HepG2 (cell line): ENCODE data around the gene P2RX1. TPM values are rescaled to one million over a fixed set of nuclear protein-coding genes. Genes with fewer than 3 reads are reported as not detected.
A peak's percentile ranks its signal among the peaks of the same experiment; 100 is the strongest.

Source experiments
- ATAC-seq: fragments of 200-7000 bp; cut with Tn5 transposase; 3 replicates; pipeline ENCODE4 v1.9.1; 2020; ENCODE audit warnings: mild to moderate bottlenecking, moderate library complexity
- BruUV-seq: library from RNA; stranded (reverse); fragments of 400-500 nt; replicated peaks from 2 replicates; lab custom pipeline; 2021; lab: Mats Ljungman, UMichigan
- CTCF ChIA-PET: fragments of 300-600 bp; formaldehyde crosslinking; extraction: SDS; loops from one replicate; lab custom pipeline; 2021; ENCODE audit warnings: low total read pairs, inconsistent platforms, low intra/inter-chr PET ratio; lab: Yijun Ruan, JAX
- POLR2A ChIA-PET: fragments of 350-600 bp; sonication (Branson Sonifier 250); formaldehyde crosslinking; loops from one replicate; lab custom pipeline; 2020; ENCODE audit warnings: antibody characterized with exemption, inconsistent platforms; lab: Yijun Ruan, JAX
- DNase-seq: peaks from one replicate; pipeline ENCODE4 v3.0.0-alpha.2; 2015; ENCODE audit warnings: low spot score
- FAIRE-seq: peaks from 3 replicates; lab custom pipeline; 2011; peaks lifted over from hg19 to GRCh38; lab: Jason Lieb, UNC
- H2AFZ ChIP-seq: one replicate; pipeline ENCODE4 v1.6.1; 2011; ENCODE audit warnings: low read length, inconsistent platforms
- H3K27ac ChIP-seq: fragments of 300-600 bp; 3 replicates; pipeline ENCODE4 v1.8.0; 2011; ENCODE audit warnings: mixed run types, mild to moderate bottlenecking, mixed read lengths, low read length, inconsistent platforms; ENCODE audit not compliant: insufficient read depth; ENCODE audit errors: extremely low read length
- H3K27me3 ChIP-seq, 2 experiments: fragments of 200-600 bp in 1 of 2; 2 replicates in 1 of 2; 3 replicates in 1 of 2; pipeline versions ENCODE4 v1.6.0 to v1.8.0; 2011; ENCODE audit warnings: low read length in 2 of 2, mild to moderate bottlenecking in 2 of 2, moderate library complexity in 2 of 2, inconsistent platforms in 1 of 2; ENCODE audit not compliant: insufficient read depth in 2 of 2, control insufficient read depth in 1 of 2
- H3K36me3 ChIP-seq, 2 experiments: fragments of 200-600 bp in 1 of 2; replicated peaks in 1 of 2; 2 replicates in 1 of 2; 3 replicates in 1 of 2; pipeline versions ENCODE4 v1.5.1 to v1.8.0; 2011; ENCODE audit warnings: low read length in 2 of 2, inconsistent platforms in 1 of 2; ENCODE audit not compliant: insufficient read depth in 2 of 2, control insufficient read depth in 1 of 2
- H3K4me1 ChIP-seq: 2 replicates; pipeline ENCODE4 v1.5.1; 2012; ENCODE audit warnings: low read length, inconsistent platforms; ENCODE audit not compliant: insufficient read depth
- H3K4me2 ChIP-seq: 2 replicates; pipeline ENCODE4 v1.6.0; 2011; ENCODE audit warnings: low read depth, low read length, inconsistent platforms
- H3K4me3 ChIP-seq, 3 experiments: fragments of 200-600 bp in 1 of 3; sonication (generic), shearing (Covaris generic) in 1 of 3; replicated peaks in 1 of 3; 2 replicates each; pipeline ENCODE4 v1.5.1; 2011 to 2016; ENCODE audit warnings: low read length in 3 of 3, inconsistent platforms in 2 of 3, low read depth in 2 of 3, mild to moderate bottlenecking in 2 of 3, control low read depth in 1 of 3, mixed read lengths in 1 of 3; ENCODE audit not compliant: insufficient read depth in 1 of 3
- H3K79me2 ChIP-seq: one replicate; pipeline ENCODE4 v1.6.1; 2011; ENCODE audit warnings: low read length, inconsistent platforms; ENCODE audit not compliant: insufficient read depth
- H3K9ac ChIP-seq: 2 replicates; pipeline ENCODE4 v1.6.0; 2011; ENCODE audit warnings: mild to moderate bottlenecking, low read depth, low read length, inconsistent platforms; ENCODE audit not compliant: insufficient read depth
- H3K9me3 ChIP-seq: 2 replicates; pipeline ENCODE4 v1.5.1; 2012; ENCODE audit warnings: mild to moderate bottlenecking, low read length
- H4K20me1 ChIP-seq: 2 replicates; pipeline ENCODE4 v1.6.0; 2011; ENCODE audit warnings: inconsistent platforms, mild to moderate bottlenecking, low read length, moderate library complexity; ENCODE audit not compliant: insufficient read depth
- BRF2 ChIP-seq: sonication (generic); formaldehyde crosslinking; IDR thresholded peaks from 2 replicates; pipeline ENCODE4 v1.8.1; 2022; ENCODE audit warnings: mild to moderate bottlenecking, missing genetic modification reagents
- CBX2 ChIP-seq, 2 experiments: fragments of 200-600 bp in 1 of 2; sonication (generic); formaldehyde crosslinking in 1 of 2; IDR thresholded peaks; 2 replicates each; pipeline versions ENCODE4 v1.7.0 to v1.8.1; 2018 to 2022; ENCODE audit warnings: low read depth in 2 of 2, low read length in 1 of 2, mild to moderate bottlenecking in 1 of 2, missing genetic modification reagents in 1 of 2
- CHCHD3 ChIP-seq: sonication (generic); formaldehyde crosslinking; IDR thresholded peaks from 2 replicates; pipeline ENCODE4 v1.8.0; 2022; ENCODE audit warnings: mild to moderate bottlenecking, missing genetic modification reagents, moderate library complexity
- FOXK2 ChIP-seq: fragments of 450-650 bp; IDR thresholded peaks from 2 replicates; pipeline ENCODE4 v1.6.1; 2016
- GATAD2A ChIP-seq: IDR thresholded peaks from 2 replicates; pipeline ENCODE4 v1.6.1; 2016
- HDAC2 ChIP-seq: sonication (generic); formaldehyde crosslinking; IDR thresholded peaks from 2 replicates; pipeline ENCODE4 v1.4.0; 2020; ENCODE audit warnings: missing genetic modification reagents
- NCOR1 ChIP-seq: fragments of 200-600 bp; sonication (generic); IDR thresholded peaks from 2 replicates; pipeline ENCODE4 v1.7.0; 2017; ENCODE audit warnings: antibody characterized with exemption, low read length, borderline replicate concordance
- NR3C1 ChIP-seq: sonication (generic); formaldehyde crosslinking; IDR thresholded peaks from 2 replicates; pipeline ENCODE4 v1.4.0; 2020; ENCODE audit warnings: missing genetic modification reagents
- RELA ChIP-seq: sonication (generic); formaldehyde crosslinking; IDR thresholded peaks from 2 replicates; pipeline ENCODE4 v1.4.0; 2020; ENCODE audit warnings: missing genetic modification reagents
- TARDBP ChIP-seq: sonication (generic); formaldehyde crosslinking; IDR thresholded peaks from 2 replicates; pipeline ENCODE4 v1.8.0; 2022; ENCODE audit warnings: mild to moderate bottlenecking, missing genetic modification reagents
- U2AF1 ChIP-seq: fragments of 200-400 bp; formaldehyde crosslinking; optimal IDR thresholded peaks from 2 replicates; pipeline ENCODE3; 2017; ENCODE audit warnings: mild to moderate bottlenecking, low read depth, low read length
- ZNF274 ChIP-seq: sonication (generic); formaldehyde crosslinking; IDR thresholded peaks from 2 replicates; pipeline ENCODE4 v1.5.1; 2020; ENCODE audit warnings: mild to moderate bottlenecking, missing genetic modification reagents
- ZNF317 ChIP-seq: sonication (generic); formaldehyde crosslinking; IDR thresholded peaks from 2 replicates; pipeline ENCODE4 v1.5.0; 2020; ENCODE audit warnings: mild to moderate bottlenecking, missing genetic modification reagents
- ZNF549 ChIP-seq: sonication (generic); formaldehyde crosslinking; IDR thresholded peaks from 2 replicates; pipeline ENCODE4 v1.5.0; 2020; ENCODE audit warnings: missing genetic modification reagents
- WGBS: methylation state at CpG from one replicate; pipeline ENCODE4 v1.1.6; 2017; ENCODE audit warnings: low lambda C conversion rate; 5-methylcytosine and 5-hydroxymethylcytosine counted together
- in situ Hi-C: cut with HindIII; loops from 2 replicates; pipeline ENCODE4 v1.10.0; 2017; ENCODE audit warnings: low pct_unique_long_range_greater_than_20kb; ENCODE audit not compliant: extremely low pct_ligation_motif_present
- intact Hi-C: fragments of 100-400 bp; cut with micrococcal nuclease; formaldehyde crosslinking; loops from one replicate; pipeline ENCODE4 v1.10.0; 2022; ENCODE audit not compliant: unreplicated experiment
- polyA plus RNA-seq, 8 experiments: library from polyadenylated mRNA; depleted of rRNA in 3 of 8; stranded (reverse) in 7 of 8; unstranded in 1 of 8; fragments of >200 nt; fragmentation: Illumina TruSeq in 4 of 8; extraction: Trizol in 4 of 8; gene quantifications; 2 replicates each; pipeline versions ENCODE4 v1.2.1 to v1.2.3, GENCODE V29; 2011 to 2016; ENCODE audit warnings: low read depth in 4 of 8, missing spikeins in 1 of 8, mixed read lengths in 1 of 8; ENCODE audit not compliant: insufficient read depth in 1 of 8
- total RNA-seq, 5 experiments: library from RNA; depleted of rRNA; stranded (reverse); fragments of >200 nt; fragmentation: Illumina TruSeq; extraction: Trizol; gene quantifications; 2 replicates each; pipeline ENCODE4 v1.2.3, GENCODE V29; 2016; ENCODE audit warnings: low read depth in 1 of 5

P2RX1 gene
- total and polyA plus RNA-seq, 2 of the 13 experiments (the other 11 are each of a cell fraction or from before 2014, with no cell fraction given): 0.04 to 0.50 TPM

DNA sequence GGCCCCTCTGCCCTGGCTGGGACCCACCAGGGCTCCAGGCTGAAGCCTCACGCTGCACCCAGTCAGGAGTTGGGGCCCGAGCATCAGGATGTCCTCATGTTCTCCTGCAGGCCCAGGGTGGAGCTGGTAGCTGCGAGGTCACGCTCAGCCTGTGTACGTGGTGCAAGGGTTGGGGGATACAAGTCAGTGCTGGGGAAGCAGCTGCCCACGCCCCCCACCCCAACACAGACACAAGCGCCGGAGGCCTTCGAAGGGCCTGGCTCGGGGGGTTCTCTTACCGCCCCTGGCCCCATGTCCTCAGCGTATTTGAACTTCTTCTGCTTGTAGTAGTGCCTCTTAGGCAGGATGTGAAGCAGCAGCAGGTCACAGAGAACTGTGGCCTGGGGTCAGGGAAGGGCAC, 18.5 kb downstream of the P2RX1 start:
- Histone ChIP-seq H3K9me3 (no peaks in the 10 kb centered on the region), H3K4me1 (peaks cover 25% of the 10 kb centered on the region), H3K27me3 (peaks cover 0 to 19% of the 10 kb centered on the region in 2 experiments; a peak in 3 of 5 replicates), H3K36me3 (no peaks in the 10 kb centered on the region), H2AFZ (no peak overlapping the region), H3K27ac (no peak overlapping the region), H3K4me3 (no peak overlapping the region), H3K79me2 (no peaks in the 10 kb centered on the region), H4K20me1 (no peaks in the 10 kb centered on the region), H3K4me2 (no peak overlapping the region), H3K9ac (no peak overlapping the region)
- 76% methylated on average over 3 of the region's 12 CpGs for WGBS
- no peak for ATAC-seq
- POLR2A ChIA-PET: no interaction called here
- BruUV-seq: no TSS peak
- DNase-seq: no peak
- intact Hi-C loops: no loop called here
- TF ChIP-seq NR3C1 (CRISPR knock-in tag): no peak
- TF ChIP-seq GATAD2A: no peak
- no peak for TF ChIP-seq ZNF317 (CRISPR knock-in tag)
- TF ChIP-seq NCOR1: no peak
- no peak for TF ChIP-seq RELA (CRISPR knock-in tag)
- TF ChIP-seq HDAC2: no peak
- no peak for TF ChIP-seq U2AF1
- no peak for TF ChIP-seq FOXK2
- TF ChIP-seq BRF2: no peak
- TF ChIP-seq TARDBP (CRISPR knock-in tag): no peak
- CTCF ChIA-PET: no interaction called here
- in situ Hi-C loops: no loop called here
- FAIRE-seq: no peak

GRCh38 chr17:3896968-3897235, 19.4 kb downstream of the P2RX1 start:
- in situ Hi-C loops (no loop called here), intact Hi-C loops (no loop called here)
- FAIRE-seq (no peak), ATAC-seq (no peak), DNase-seq (no peak)
- ChIA-PET POLR2A (no interaction called here), CTCF (no interaction called here)
- H3K79me2 ChIP-seq: no peaks in the 10 kb centered on the region
- H3K36me3 ChIP-seq: no peaks in the 10 kb centered on the region
- no TSS peak for BruUV-seq
- H3K27ac ChIP-seq: no peak overlapping the region
- peak overlapping the region; percentile 35; the same call in 1 of the 2 replicates for H3K4me2 ChIP-seq
- no peaks in the 10 kb centered on the region for H4K20me1 ChIP-seq
- H3K9me3 ChIP-seq: no peaks in the 10 kb centered on the region
- H3K4me3 ChIP-seq: no peak overlapping the region; a peak in 1 of 6 replicates
- no peak for TF ChIP-seq ZNF274 (CRISPR knock-in tag)
- no peak for TF ChIP-seq CBX2 (IDR thresholded peaks at IDR 0.05; ENCODE audit: low read depth, low read length)
- TF ChIP-seq CBX2 (CRISPR knock-in tag; IDR thresholded peaks at IDR 0.05; ENCODE audit: low read depth): no peak
- TF ChIP-seq CHCHD3: no peak
- no peak for TF ChIP-seq ZNF549 (CRISPR knock-in tag)
- 8% methylated on average over 2 of the region's 6 CpGs for WGBS
- no peak overlapping the region for H3K9ac ChIP-seq
- H3K4me1 ChIP-seq: peaks cover 28% of the 10 kb centered on the region
- no peak overlapping the region for H2AFZ ChIP-seq
- peaks cover 0 to 19% of the 10 kb centered on the region in 2 experiments; a peak in 3 of 5 replicates for H3K27me3 ChIP-seq
